Panc1 (cell line): ENCODE measurements around the gene ZNF497.

Experiments
- POLR2AphosphoS5 ChIP-seq: IDR thresholded peaks from 2 replicates; pipeline ENCODE4 v1.6.1; 2012; ENCODE audit warnings: mild to moderate bottlenecking, low read depth, low read length, moderate library complexity
- SIN3A ChIP-seq: IDR thresholded peaks from 2 replicates; pipeline ENCODE4 v1.6.1; 2012; ENCODE audit warnings: low read depth, mild to moderate bottlenecking, low read length, moderate library complexity, borderline replicate concordance; ENCODE audit not compliant: insufficient read depth
- TCF7L2 ChIP-seq: IDR thresholded peaks from 2 replicates; pipeline ENCODE4 v1.6.1; 2011; ENCODE audit warnings: mild to moderate bottlenecking, low read depth, low read length, inconsistent platforms
- TF ChIP-seq, protein P1 (sequence below): fragments of 450-650 bp; IDR thresholded peaks from 2 replicates; pipeline ENCODE4 v1.5.1; 2017; ENCODE audit warnings: mild to moderate bottlenecking

DNA sequence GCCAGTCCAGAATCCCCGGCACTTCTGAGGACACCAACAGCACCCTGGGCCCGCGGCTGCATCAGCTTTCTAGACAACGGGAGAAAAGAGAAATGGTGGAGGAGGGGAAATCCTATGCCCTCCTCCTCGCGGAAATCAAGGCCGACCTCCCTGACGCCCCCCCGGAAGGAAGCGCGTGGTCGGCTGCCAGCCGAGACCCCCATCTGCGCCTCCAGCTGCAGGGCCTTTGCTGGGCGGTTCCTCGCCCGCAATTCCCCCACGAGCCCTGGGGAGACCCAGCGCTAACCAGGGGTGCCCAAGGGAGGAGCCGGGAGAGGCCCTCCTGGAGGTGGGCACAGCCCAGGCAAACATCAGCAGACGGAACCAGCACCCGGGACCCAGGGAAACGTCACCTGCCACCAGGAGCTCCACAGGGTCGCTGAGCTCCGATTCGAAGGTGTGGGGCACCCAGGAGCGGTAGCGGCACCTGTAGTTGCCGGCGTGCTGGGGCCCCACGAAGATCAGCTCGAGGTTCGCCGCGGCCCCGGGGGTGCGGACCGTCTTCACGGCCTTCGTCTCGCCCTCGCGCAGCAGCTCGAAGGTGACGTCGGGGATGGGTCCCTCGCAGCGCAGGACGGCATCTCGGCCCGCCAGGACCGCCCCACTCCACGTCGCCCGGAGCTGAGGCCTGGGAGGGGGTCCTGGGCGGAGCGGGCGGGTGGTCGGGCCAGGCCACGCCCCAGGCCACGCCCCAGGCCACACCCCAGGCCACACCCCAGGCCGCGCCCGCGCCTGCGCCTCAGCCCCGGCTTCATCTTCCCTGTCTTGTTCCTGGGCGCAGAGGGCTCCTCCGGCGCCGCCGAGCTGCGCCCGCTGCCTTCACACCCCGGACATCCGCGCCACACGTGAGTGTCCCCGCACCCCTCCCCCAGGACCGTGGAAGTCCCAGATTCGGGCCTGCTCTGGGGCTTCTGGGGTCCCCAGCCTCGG, 15.3 kb downstream of the ZNF497 start:
- TF ChIP-seq, protein P1, sequence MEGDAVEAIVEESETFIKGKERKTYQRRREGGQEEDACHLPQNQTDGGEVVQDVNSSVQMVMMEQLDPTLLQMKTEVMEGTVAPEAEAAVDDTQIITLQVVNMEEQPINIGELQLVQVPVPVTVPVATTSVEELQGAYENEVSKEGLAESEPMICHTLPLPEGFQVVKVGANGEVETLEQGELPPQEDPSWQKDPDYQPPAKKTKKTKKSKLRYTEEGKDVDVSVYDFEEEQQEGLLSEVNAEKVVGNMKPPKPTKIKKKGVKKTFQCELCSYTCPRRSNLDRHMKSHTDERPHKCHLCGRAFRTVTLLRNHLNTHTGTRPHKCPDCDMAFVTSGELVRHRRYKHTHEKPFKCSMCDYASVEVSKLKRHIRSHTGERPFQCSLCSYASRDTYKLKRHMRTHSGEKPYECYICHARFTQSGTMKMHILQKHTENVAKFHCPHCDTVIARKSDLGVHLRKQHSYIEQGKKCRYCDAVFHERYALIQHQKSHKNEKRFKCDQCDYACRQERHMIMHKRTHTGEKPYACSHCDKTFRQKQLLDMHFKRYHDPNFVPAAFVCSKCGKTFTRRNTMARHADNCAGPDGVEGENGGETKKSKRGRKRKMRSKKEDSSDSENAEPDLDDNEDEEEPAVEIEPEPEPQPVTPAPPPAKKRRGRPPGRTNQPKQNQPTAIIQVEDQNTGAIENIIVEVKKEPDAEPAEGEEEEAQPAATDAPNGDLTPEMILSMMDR: no peak
- no peak; the same call in 1 of the 2 replicates for TF ChIP-seq POLR2AphosphoS5
- TF ChIP-seq TCF7L2: no peak
- TF ChIP-seq SIN3A: peak; percentile 63; the same call in 1 of the 2 replicates
